ENCODE measurements around the gene TTN.

DNA sequence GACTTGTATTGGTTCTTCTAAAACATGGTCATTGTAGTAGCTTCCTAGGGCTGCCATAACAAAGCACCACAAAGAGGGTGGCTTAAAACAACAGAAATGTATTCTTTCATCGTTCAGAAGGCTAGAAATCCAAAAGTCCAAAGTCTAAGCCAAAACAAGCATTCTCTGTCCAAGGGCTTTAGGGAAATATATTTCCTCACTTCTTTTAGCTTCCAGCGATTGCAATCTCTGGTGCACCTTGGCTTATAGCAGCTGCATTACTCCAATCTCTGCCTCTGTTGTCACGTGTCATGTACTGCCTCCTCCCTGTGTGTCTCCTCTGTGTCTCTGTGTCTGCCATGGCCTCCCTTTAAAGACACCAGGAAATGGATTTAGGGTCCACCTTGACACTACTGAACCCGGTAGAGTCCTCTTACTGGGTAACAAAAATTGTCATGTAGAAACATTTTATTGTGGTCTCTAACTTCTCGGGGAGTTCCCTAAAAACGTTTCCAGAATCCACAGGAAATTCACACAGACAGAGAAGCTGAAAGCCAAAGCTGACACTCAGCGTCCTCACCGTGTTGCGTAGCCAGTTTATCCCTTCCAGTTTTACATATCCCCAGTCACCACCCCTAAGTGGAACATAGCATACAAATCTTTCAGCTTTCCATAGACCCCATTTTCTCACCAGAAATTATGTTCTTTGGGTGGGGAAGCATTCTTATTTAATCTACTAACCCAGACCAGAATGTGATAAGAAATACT lies 20.7 kb upstream of the TTN start:
- no peak for TF ChIP-seq POLR2A (IDR thresholded peaks at IDR 0.05)
- TF ChIP-seq, protein P1, sequence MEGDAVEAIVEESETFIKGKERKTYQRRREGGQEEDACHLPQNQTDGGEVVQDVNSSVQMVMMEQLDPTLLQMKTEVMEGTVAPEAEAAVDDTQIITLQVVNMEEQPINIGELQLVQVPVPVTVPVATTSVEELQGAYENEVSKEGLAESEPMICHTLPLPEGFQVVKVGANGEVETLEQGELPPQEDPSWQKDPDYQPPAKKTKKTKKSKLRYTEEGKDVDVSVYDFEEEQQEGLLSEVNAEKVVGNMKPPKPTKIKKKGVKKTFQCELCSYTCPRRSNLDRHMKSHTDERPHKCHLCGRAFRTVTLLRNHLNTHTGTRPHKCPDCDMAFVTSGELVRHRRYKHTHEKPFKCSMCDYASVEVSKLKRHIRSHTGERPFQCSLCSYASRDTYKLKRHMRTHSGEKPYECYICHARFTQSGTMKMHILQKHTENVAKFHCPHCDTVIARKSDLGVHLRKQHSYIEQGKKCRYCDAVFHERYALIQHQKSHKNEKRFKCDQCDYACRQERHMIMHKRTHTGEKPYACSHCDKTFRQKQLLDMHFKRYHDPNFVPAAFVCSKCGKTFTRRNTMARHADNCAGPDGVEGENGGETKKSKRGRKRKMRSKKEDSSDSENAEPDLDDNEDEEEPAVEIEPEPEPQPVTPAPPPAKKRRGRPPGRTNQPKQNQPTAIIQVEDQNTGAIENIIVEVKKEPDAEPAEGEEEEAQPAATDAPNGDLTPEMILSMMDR (IDR thresholded peaks at IDR 0.05), result no peak
